Measurements from ENCODE around the gene SNX32. TPM values are rescaled to one million over a fixed set of nuclear protein-coding genes. Genes with fewer than 3 reads are reported as not detected.
A peak's percentile ranks its signal among the peaks of the same experiment; 100 is the strongest.

Gene SNX32
- total RNA-seq, 1 experiment from 2014 or later, result not detected

DNA sequence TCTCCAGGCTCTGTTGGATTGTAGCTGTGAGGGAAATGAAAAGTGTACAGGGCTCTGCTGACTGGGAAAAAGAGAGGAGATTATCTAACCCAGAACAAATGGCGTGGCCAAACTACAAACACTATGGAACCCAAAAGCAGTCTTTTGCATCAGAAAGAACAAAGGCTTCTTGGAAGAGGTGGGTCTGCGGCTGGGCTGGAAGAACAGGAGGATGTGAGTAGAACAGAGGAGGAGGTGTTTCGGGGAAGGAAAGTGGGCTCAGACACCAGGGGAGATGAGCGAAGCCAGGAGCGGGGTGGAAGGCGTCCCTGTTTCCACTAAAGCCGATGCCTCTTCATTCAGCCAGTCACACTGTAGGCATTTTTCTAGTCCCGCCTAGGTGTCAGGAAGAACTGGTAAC lies 34.9 kb upstream of the SNX32 start:
- in situ Hi-C loops (cut with HindIII; ENCODE audit: low pct_unique_long_range_greater_than_20kb, low sequenced_read_pairs), result no loop called here
- CTCF ChIA-PET, result no interaction called here
- BruUV-seq (replicated peaks), result no TSS peak
- no peak overlapping the region for H3K27ac ChIP-seq (ENCODE audit: low read length)
- H3K4me3 ChIP-seq (ENCODE audit: low read depth in 2 of 2, low read length in 2 of 2), result no peak overlapping the region
- ATAC-seq, result no peak
- DNase-seq (ENCODE audit: low read depth, low spot score), result no peak
- TF ChIP-seq SIN3A (IDR thresholded peaks at IDR 0.05; ENCODE audit: borderline replicate concordance, insufficient read depth, low read depth, low read length) (no peak), TCF7L2 (IDR thresholded peaks at IDR 0.05; ENCODE audit: low read depth, low read length) (no peak), POLR2AphosphoS5 (IDR thresholded peaks at IDR 0.05; ENCODE audit: low read depth, low read length) (no peak)
- TF ChIP-seq, protein P1, sequence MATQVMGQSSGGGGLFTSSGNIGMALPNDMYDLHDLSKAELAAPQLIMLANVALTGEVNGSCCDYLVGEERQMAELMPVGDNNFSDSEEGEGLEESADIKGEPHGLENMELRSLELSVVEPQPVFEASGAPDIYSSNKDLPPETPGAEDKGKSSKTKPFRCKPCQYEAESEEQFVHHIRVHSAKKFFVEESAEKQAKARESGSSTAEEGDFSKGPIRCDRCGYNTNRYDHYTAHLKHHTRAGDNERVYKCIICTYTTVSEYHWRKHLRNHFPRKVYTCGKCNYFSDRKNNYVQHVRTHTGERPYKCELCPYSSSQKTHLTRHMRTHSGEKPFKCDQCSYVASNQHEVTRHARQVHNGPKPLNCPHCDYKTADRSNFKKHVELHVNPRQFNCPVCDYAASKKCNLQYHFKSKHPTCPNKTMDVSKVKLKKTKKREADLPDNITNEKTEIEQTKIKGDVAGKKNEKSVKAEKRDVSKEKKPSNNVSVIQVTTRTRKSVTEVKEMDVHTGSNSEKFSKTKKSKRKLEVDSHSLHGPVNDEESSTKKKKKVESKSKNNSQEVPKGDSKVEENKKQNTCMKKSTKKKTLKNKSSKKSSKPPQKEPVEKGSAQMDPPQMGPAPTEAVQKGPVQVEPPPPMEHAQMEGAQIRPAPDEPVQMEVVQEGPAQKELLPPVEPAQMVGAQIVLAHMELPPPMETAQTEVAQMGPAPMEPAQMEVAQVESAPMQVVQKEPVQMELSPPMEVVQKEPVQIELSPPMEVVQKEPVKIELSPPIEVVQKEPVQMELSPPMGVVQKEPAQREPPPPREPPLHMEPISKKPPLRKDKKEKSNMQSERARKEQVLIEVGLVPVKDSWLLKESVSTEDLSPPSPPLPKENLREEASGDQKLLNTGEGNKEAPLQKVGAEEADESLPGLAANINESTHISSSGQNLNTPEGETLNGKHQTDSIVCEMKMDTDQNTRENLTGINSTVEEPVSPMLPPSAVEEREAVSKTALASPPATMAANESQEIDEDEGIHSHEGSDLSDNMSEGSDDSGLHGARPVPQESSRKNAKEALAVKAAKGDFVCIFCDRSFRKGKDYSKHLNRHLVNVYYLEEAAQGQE (IDR thresholded peaks at IDR 0.05; ENCODE audit: insufficient read depth in 1 of 2, low read depth in 2 of 2, low read length in 1 of 2), result no peak
- TF ChIP-seq, protein P2, sequence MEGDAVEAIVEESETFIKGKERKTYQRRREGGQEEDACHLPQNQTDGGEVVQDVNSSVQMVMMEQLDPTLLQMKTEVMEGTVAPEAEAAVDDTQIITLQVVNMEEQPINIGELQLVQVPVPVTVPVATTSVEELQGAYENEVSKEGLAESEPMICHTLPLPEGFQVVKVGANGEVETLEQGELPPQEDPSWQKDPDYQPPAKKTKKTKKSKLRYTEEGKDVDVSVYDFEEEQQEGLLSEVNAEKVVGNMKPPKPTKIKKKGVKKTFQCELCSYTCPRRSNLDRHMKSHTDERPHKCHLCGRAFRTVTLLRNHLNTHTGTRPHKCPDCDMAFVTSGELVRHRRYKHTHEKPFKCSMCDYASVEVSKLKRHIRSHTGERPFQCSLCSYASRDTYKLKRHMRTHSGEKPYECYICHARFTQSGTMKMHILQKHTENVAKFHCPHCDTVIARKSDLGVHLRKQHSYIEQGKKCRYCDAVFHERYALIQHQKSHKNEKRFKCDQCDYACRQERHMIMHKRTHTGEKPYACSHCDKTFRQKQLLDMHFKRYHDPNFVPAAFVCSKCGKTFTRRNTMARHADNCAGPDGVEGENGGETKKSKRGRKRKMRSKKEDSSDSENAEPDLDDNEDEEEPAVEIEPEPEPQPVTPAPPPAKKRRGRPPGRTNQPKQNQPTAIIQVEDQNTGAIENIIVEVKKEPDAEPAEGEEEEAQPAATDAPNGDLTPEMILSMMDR (IDR thresholded peaks at IDR 0.05), result no peak
- H3K27me3 ChIP-seq (ENCODE audit: control insufficient read depth, insufficient read depth, low read length), result no peaks in the 10 kb centered on the region
- H3K4me1 ChIP-seq (ENCODE audit: control insufficient read depth, insufficient read depth, low read length), result no peaks in the 10 kb centered on the region
- no peaks in the 10 kb centered on the region for H3K36me3 ChIP-seq (ENCODE audit: control insufficient read depth, insufficient read depth, low read length)
- H3K9me3 ChIP-seq (ENCODE audit: control insufficient read depth, insufficient read depth, low read depth, low read length), result no peaks in the 10 kb centered on the region
- intact Hi-C loops (cut with micrococcal nuclease; ENCODE audit: unreplicated experiment), result no loop called here
- POLR2A ChIA-PET, result no interaction called here

DNA sequence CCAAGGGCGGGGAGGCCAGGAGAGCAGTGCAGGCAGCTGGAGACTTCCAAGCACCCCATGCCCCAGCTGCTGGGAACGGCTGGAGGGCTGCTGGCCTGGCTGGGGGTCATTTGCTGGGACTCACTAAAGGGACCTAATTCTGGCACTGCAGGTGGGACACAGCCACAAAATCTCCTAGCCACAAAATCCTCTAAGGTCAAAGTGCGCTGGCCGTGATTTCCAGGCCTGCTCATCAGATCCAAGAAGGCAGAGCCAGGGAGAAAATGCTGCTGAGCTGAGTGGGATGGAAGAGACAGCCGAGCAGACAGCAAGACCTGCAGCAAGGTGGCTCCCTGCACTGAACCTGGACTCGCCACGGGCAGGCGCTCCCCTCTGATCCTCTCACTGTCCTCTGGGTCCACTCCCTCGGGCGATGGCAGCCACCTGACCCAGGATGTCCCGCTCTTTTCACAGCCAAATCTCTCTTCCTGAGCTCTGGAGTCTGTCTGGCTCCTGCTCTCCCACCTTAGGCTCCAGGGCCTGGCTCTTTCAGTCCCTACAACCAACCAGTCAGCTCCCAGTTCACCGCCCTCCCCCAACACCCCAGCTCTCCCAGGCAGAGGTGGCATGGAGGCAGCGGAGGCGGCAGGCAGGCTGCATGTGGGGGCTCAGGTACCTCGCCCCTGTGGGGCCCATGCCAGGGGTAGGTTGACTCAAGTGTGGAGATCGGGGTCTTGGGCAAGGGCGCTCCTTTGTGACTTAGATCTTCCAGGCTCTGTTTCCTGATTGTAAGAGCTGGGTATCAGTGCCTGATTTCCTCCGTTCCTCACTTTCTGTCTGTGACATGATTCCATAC lies 32.4 kb upstream of the SNX32 start:
- POLR2A ChIA-PET, result no interaction called here

More for the DNA sequence above, 32.4 kb upstream of the SNX32 start:
- intact Hi-C loops (cut with micrococcal nuclease; ENCODE audit: unreplicated experiment), result no loop called here
- ATAC-seq (peak; percentile 36; the same call in 1 of the 2 replicates), DNase-seq (ENCODE audit: low read depth, low spot score) (no peak)
- Histone ChIP-seq H3K27me3 (ENCODE audit: control insufficient read depth, insufficient read depth, low read length) (no peaks in the 10 kb centered on the region), H3K4me1 (ENCODE audit: control insufficient read depth, insufficient read depth, low read length) (no peaks in the 10 kb centered on the region), H3K4me3 (ENCODE audit: low read depth in 2 of 2, low read length in 2 of 2) (no peak overlapping the region), H3K27ac (ENCODE audit: low read length) (no peak overlapping the region), H3K9me3 (ENCODE audit: control insufficient read depth, insufficient read depth, low read depth, low read length) (no peaks in the 10 kb centered on the region), H3K36me3 (ENCODE audit: control insufficient read depth, insufficient read depth, low read length) (no peaks in the 10 kb centered on the region)
- in situ Hi-C loops (cut with HindIII; ENCODE audit: low pct_unique_long_range_greater_than_20kb, low sequenced_read_pairs), result no loop called here
- no peak for TF ChIP-seq SIN3A (IDR thresholded peaks at IDR 0.05; ENCODE audit: borderline replicate concordance, insufficient read depth, low read depth, low read length)
- TF ChIP-seq, protein P2 (IDR thresholded peaks at IDR 0.05), result no peak
- TF ChIP-seq POLR2AphosphoS5 (IDR thresholded peaks at IDR 0.05; ENCODE audit: low read depth, low read length), result no peak
- TF ChIP-seq, protein P1 (IDR thresholded peaks at IDR 0.05; ENCODE audit: insufficient read depth in 1 of 2, low read depth in 2 of 2, low read length in 1 of 2), result no peak
- no peak for TF ChIP-seq TCF7L2 (IDR thresholded peaks at IDR 0.05; ENCODE audit: low read depth, low read length)
- BruUV-seq (replicated peaks), result no TSS peak
- CTCF ChIA-PET, result interaction anchor here (1.5 kb wide), 1 partner anchor 21 kb away, joined by 4 read pairs; no protein-coding TSS in a partner anchor

Data from Panc1 (cell line).